Progenitor cell of endocrine pancreas (in vitro differentiated cells): ENCODE results near the gene LRP6. TPM values are rescaled to one million over a fixed set of nuclear protein-coding genes. Genes with fewer than 3 reads are reported as not detected.
A peak's percentile ranks its signal among the peaks of the same experiment; 100 is the strongest.
"Not testable (repeated sequence)": the region's sequence is repeated elsewhere in the genome, so short reads cannot be mapped to it uniquely, and the experiment has no call there.

Experiments
- DNase-seq: peaks from one replicate; pipeline ENCODE4 v3.0.0; 2021; ENCODE audit warnings: low spot score; ENCODE audit not compliant: unreplicated experiment
- H3K27ac Mint-ChIP-seq: 2 replicates; pipeline ENCODE4 v1.8.0; 2021; ENCODE audit warnings: mild to moderate bottlenecking, moderate library complexity, mixed read lengths
- H3K27me3 Mint-ChIP-seq: 2 replicates; pipeline ENCODE4 v1.8.0; 2021; ENCODE audit warnings: mixed read lengths
- H3K36me3 Mint-ChIP-seq: 2 replicates; pipeline ENCODE4 v1.8.0; 2022; ENCODE audit warnings: mixed read lengths; ENCODE audit not compliant: insufficient read depth
- H3K4me1 Mint-ChIP-seq: 2 replicates; pipeline ENCODE4 v1.8.0; 2021; ENCODE audit warnings: low read depth, mixed read lengths
- H3K4me3 Mint-ChIP-seq: 2 replicates; pipeline ENCODE4 v1.8.0; 2021; ENCODE audit warnings: low read depth, mild to moderate bottlenecking, moderate library complexity, mixed read lengths
- H3K9me3 Mint-ChIP-seq: 2 replicates; pipeline ENCODE4 v1.8.0; 2021; ENCODE audit warnings: low read depth, mixed read lengths
- CTCF ChIP-seq: fragments of 200-600 bp; sonication (generic); IDR thresholded peaks from one replicate; pipeline ENCODE4 v1.5.0; 2021; ENCODE audit warnings: antibody characterized with exemption, mild to moderate bottlenecking; ENCODE audit not compliant: unreplicated experiment
- long read RNA-seq: library from polyadenylated mRNA; unstranded; transcript quantifications from one replicate; pipeline ENCODE4 v2.0.0, GENCODE V29; 2020
- total RNA-seq: library from RNA; stranded (reverse); gene quantifications from 2 replicates; pipeline ENCODE4 v1.2.1, GENCODE V29; 2021

Gene LRP6
- total RNA-seq = 158 and 163 TPM in 2 replicates
- long read RNA-seq, partial matches to known transcripts = 25 of 54 reads
- long read RNA-seq, other reads (novel, unspliced or antisense) = 29 of 54 reads

- DNase-seq = peak; percentile 97
- Mint-ChIP-seq H3K4me1 (peaks cover 26% of the 10 kb centered on the region), H3K9me3 (no peaks in the 10 kb centered on the region), H3K4me3 (peak within 1 kb of the TSS; percentile 83), H3K36me3 (peaks cover 6% of the 10 kb centered on the region), H3K27me3 (no peaks in the 10 kb centered on the region), H3K27ac (peak within 1 kb of the TSS; percentile 100)
- TF ChIP-seq CTCF = no peak
These were observed at the start of gene LRP6 for GRCh38 chr12:12266873-12267741. LRP6 (minus strand) TSS chr12:12267044; CDS start chr12:12266735, 309 bp downstream.

GRCh38 chr12:12315838-12316237 is 49.0 kb upstream of the LRP6 start:
- DNase-seq = no peak
- Mint-ChIP-seq H3K4me1 (peaks cover 26% of the 10 kb centered on the region), H3K36me3 (no peaks in the 10 kb centered on the region), H3K27me3 (no peaks in the 10 kb centered on the region), H3K9me3 (peaks cover 6% of the 10 kb centered on the region), H3K27ac (no peak overlapping the region), H3K4me3 (no peak overlapping the region)
- no peak for TF ChIP-seq CTCF

GRCh38 chr12:12310695-12311094 is 43.9 kb upstream of the LRP6 start:
- not testable (repeated sequence) for H3K9me3 Mint-ChIP-seq, H3K36me3 Mint-ChIP-seq, H3K27ac Mint-ChIP-seq, H3K4me3 Mint-ChIP-seq, H3K27me3 Mint-ChIP-seq, DNase-seq
- peaks cover 13% of the 10 kb centered on the region for H3K4me1 Mint-ChIP-seq

GRCh38 chr12:12305568-12306300 is 38.9 kb upstream of the LRP6 start:
- Mint-ChIP-seq H3K9me3 (peaks cover 4% of the 10 kb centered on the region), H3K4me1 (peaks cover 2% of the 10 kb centered on the region), H3K27me3 (no peaks in the 10 kb centered on the region), H3K36me3 (peaks cover 3% of the 10 kb centered on the region), H3K27ac (no peak overlapping the region), H3K4me3 (no peak overlapping the region)
- no peak for TF ChIP-seq CTCF
- DNase-seq = no peak

GRCh38 chr12:12302976-12303375 is 36.1 kb upstream of the LRP6 start:
- Mint-ChIP-seq H3K27me3 (no peaks in the 10 kb centered on the region), H3K9me3 (peaks cover 4% of the 10 kb centered on the region), H3K36me3 (peaks cover 3% of the 10 kb centered on the region), H3K4me1 (no peaks in the 10 kb centered on the region), H3K4me3 (no peak overlapping the region), H3K27ac (no peak overlapping the region)
- TF ChIP-seq CTCF = no peak
- no peak for DNase-seq
